ENCODE data around the gene LENG1. TPM values are rescaled to one million over a fixed set of nuclear protein-coding genes. Genes with fewer than 3 reads are reported as not detected.

Gene LENG1
- 2.7 and 5.4 TPM in 2 replicates for total RNA-seq (ENCODE audit: low replicate concordance)

DNA sequence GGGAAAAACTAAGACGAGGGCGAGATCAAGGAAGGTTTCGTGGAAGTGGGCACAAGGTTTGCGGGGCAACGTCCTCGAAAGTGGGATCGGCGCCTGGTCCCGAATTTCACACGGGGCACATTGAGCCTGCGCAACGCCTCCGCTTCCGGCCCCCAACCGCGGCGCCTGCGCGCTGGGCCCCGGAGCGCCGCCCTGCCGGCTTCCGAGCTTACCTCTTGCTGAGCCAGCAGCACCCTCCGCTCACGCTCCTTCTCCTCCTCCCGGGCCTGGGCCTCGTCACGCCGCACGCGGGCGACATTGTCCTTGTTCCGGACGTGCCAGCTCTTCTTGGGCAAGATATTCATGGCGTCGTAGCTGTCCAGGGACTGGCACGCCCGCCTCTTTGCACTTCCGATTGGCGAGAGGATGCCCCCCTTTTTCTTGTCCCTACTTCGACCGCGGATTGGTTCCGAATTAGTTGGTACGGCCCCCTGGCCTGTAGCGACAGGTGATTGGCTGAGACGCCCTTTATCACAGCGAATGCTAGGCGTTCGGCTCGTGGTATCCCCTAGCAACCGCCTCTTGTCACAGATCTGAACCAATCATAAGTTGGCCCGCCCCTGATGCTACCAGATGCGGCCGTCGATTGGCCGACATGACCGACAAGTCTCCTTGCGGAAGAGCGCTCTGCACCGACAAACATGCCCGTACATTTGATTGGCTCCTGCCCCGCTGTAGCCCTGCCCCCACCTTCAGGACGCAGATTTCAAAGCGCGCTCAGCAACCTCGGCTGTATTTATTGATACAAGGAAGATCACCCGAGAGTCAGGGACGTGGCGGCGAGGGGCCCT is at the start of gene LENG1:
LENG1 (minus strand) TSS at position 370 of the 830 bp plus-strand sequence; CDS start at position 344, 26 bp downstream.
- peaks cover 36% of the 10 kb centered on the region for H3F3A ChIP-seq (ENCODE audit: low read depth)
- peaks cover 15% of the 10 kb centered on the region for H3K27me3 Mint-ChIP-seq (ENCODE audit: insufficient read depth, low read depth)
- H3K9me3 ChIP-seq (ENCODE audit: low read depth): no peaks in the 10 kb centered on the region
- DNase-seq (ENCODE audit: low spot score): peak; percentile 100
- no peaks in the 10 kb centered on the region for H3K36me3 ChIP-seq
- H3K4me3 Mint-ChIP-seq: peak within 1 kb of the TSS; percentile 99
- H3K4me3 ChIP-seq: peak within 1 kb of the TSS; percentile 74
- peak within 1 kb of the TSS; percentile 30 for H3K27ac ChIP-seq
- H3K4me1 ChIP-seq: peaks cover 4% of the 10 kb centered on the region
- H3K27ac Mint-ChIP-seq: peak within 1 kb of the TSS; percentile 91
- TF ChIP-seq EZH2phosphoT487 (IDR thresholded peaks at IDR 0.05): no peak
- TF ChIP-seq, protein P1, sequence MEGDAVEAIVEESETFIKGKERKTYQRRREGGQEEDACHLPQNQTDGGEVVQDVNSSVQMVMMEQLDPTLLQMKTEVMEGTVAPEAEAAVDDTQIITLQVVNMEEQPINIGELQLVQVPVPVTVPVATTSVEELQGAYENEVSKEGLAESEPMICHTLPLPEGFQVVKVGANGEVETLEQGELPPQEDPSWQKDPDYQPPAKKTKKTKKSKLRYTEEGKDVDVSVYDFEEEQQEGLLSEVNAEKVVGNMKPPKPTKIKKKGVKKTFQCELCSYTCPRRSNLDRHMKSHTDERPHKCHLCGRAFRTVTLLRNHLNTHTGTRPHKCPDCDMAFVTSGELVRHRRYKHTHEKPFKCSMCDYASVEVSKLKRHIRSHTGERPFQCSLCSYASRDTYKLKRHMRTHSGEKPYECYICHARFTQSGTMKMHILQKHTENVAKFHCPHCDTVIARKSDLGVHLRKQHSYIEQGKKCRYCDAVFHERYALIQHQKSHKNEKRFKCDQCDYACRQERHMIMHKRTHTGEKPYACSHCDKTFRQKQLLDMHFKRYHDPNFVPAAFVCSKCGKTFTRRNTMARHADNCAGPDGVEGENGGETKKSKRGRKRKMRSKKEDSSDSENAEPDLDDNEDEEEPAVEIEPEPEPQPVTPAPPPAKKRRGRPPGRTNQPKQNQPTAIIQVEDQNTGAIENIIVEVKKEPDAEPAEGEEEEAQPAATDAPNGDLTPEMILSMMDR (IDR thresholded peaks at IDR 0.05): peak; percentile 54
- peaks cover 10% of the 10 kb centered on the region for H4K20me1 ChIP-seq (ENCODE audit: low read depth)
- H3K4me1 Mint-ChIP-seq: peaks cover 22% of the 10 kb centered on the region
- peaks cover 16% of the 10 kb centered on the region for H3K36me3 Mint-ChIP-seq
- peaks cover 23% of the 10 kb centered on the region for H3K9me3 Mint-ChIP-seq
- peak within 1 kb of the TSS; percentile 84 for H3K4me2 ChIP-seq
- peaks cover 9% of the 10 kb centered on the region for H3K79me2 ChIP-seq (ENCODE audit: low read depth)
- peak within 1 kb of the TSS; percentile 47 for H3K9ac ChIP-seq
- H2AFZ ChIP-seq (replicated peaks): peak within 1 kb of the TSS; percentile 94
- peaks cover 26% of the 10 kb centered on the region for H3K27me3 ChIP-seq

GRCh38 chr19:54208784-54209057 is 49.2 kb upstream of the LENG1 start:
- no peaks in the 10 kb centered on the region for H3K27me3 ChIP-seq
- peaks cover 18% of the 10 kb centered on the region for H3K4me1 Mint-ChIP-seq
- no peak overlapping the region for H3K4me2 ChIP-seq
- peaks cover 33% of the 10 kb centered on the region for H3K79me2 ChIP-seq (ENCODE audit: low read depth)
- H3F3A ChIP-seq (ENCODE audit: low read depth): peaks cover 35% of the 10 kb centered on the region
- H3K9ac ChIP-seq: no peak overlapping the region
- H3K27me3 Mint-ChIP-seq (ENCODE audit: insufficient read depth, low read depth): peaks cover 4% of the 10 kb centered on the region
- H3K27ac Mint-ChIP-seq: no peak overlapping the region
- H4K20me1 ChIP-seq (ENCODE audit: low read depth): peaks cover 67% of the 10 kb centered on the region
- no peak overlapping the region for H2AFZ ChIP-seq (replicated peaks)
- H3K36me3 ChIP-seq: no peaks in the 10 kb centered on the region
- peaks cover 26% of the 10 kb centered on the region for H3K36me3 Mint-ChIP-seq
- no peaks in the 10 kb centered on the region for H3K9me3 Mint-ChIP-seq
- TF ChIP-seq EZH2 (IDR thresholded peaks at IDR 0.05): no peak
- no peak for TF ChIP-seq EZH2phosphoT487 (IDR thresholded peaks at IDR 0.05)
- TF ChIP-seq, protein P1 (IDR thresholded peaks at IDR 0.05): no peak
- H3K4me3 ChIP-seq: no peak overlapping the region
- H3K9me3 ChIP-seq (ENCODE audit: low read depth): no peaks in the 10 kb centered on the region
- no peak overlapping the region for H3K4me3 Mint-ChIP-seq
- no peak for DNase-seq (ENCODE audit: low spot score)
- peaks cover 11% of the 10 kb centered on the region for H3K4me1 ChIP-seq
- H3K27ac ChIP-seq: peak overlapping the region; percentile 53

DNA sequence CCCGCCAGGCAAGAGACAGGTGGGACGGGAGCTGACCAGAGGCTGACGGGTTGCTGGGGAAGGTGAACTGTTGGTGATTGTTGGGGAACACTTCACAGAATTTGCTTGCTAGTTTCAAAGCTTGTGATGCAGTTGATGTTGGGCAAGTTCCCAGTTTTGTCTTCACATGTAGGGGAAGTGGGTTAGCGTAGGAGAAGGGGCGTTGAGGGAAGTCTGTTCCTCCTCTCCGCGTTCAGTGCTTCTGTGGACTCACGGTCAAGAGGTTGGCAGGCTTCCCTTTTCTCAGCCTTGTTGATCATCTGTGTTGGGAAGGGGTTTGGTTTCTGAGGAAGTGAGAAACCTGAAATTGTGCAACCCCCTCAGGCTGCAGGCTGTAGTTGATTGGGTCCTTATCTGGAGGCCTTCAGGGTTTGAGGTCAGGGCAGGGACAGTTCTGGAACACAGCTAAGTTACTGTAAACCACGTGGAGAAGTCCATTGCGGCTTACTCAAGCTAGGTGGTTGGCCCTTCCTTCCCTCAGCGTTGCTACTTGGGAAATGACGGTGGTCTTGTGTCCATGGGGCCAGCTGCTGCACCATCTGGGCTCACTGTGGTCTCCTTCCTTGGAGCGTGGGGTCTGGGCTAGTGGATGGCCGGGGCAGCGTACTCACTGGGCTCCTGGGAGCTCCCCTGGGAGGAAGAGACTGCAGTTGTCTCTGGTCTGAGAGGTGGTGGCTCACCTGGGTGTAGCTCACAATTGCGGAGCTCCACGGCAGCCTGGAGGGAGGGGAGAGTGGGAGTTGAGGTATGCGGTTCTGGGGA is 48.7 kb upstream of the LENG1 start:
- peak overlapping the region; percentile 73 for H3K4me3 Mint-ChIP-seq
- H4K20me1 ChIP-seq (ENCODE audit: low read depth): peaks cover 72% of the 10 kb centered on the region
- peaks cover 4% of the 10 kb centered on the region for H3K27me3 Mint-ChIP-seq (ENCODE audit: insufficient read depth, low read depth)
- peaks cover 41% of the 10 kb centered on the region for H3F3A ChIP-seq (ENCODE audit: low read depth)
- H3K4me2 ChIP-seq: no peak overlapping the region
- H3K4me3 ChIP-seq: no peak overlapping the region
- H3K27ac Mint-ChIP-seq: no peak overlapping the region
- peaks cover 25% of the 10 kb centered on the region for H3K36me3 Mint-ChIP-seq
- H3K4me1 ChIP-seq: peaks cover 17% of the 10 kb centered on the region
- TF ChIP-seq EZH2phosphoT487 (IDR thresholded peaks at IDR 0.05) (no peak), EZH2 (IDR thresholded peaks at IDR 0.05) (no peak)
- TF ChIP-seq, protein P1 (IDR thresholded peaks at IDR 0.05): no peak
- no peaks in the 10 kb centered on the region for H3K27me3 ChIP-seq
- peaks cover 20% of the 10 kb centered on the region for H3K4me1 Mint-ChIP-seq
- no peak for DNase-seq (ENCODE audit: low spot score)
- H3K9me3 ChIP-seq (ENCODE audit: low read depth): no peaks in the 10 kb centered on the region
- peak overlapping the region; percentile 53 for H3K27ac ChIP-seq
- no peaks in the 10 kb centered on the region for H3K9me3 Mint-ChIP-seq
- H3K9ac ChIP-seq: no peak overlapping the region
- H3K79me2 ChIP-seq (ENCODE audit: low read depth): peaks cover 38% of the 10 kb centered on the region
- no peak overlapping the region for H2AFZ ChIP-seq (replicated peaks)
- H3K36me3 ChIP-seq: no peaks in the 10 kb centered on the region
